ENCODE results near the gene PDCD6IP. TPM values are rescaled to one million over a fixed set of nuclear protein-coding genes. Genes with fewer than 3 reads are reported as not detected.
"Not testable (repeated sequence)": the region's sequence is repeated elsewhere in the genome, so short reads cannot be mapped to it uniquely, and the experiment has no call there.

PDCD6IP gene
- total RNA-seq, 2 donors from 2014 or later: 120 to 134 TPM

DNA sequence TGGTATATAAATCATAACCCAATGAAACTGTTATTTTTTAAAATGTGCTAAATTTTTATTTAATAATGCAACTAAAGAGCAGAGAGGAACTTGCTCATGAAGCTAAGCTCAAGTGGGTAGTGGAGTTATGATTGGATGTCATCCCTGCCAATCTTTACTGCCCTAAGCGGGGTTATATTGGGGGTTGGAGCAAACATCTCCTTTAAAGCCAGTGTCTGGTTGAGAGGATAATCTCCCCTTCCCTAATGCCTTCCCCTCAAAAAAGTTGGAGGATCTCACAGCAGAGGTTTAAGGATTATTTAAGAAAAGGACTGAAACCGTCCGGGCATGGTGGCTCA, 48.2 kb upstream of the PDCD6IP start:
- TF ChIP-seq, protein P1, sequence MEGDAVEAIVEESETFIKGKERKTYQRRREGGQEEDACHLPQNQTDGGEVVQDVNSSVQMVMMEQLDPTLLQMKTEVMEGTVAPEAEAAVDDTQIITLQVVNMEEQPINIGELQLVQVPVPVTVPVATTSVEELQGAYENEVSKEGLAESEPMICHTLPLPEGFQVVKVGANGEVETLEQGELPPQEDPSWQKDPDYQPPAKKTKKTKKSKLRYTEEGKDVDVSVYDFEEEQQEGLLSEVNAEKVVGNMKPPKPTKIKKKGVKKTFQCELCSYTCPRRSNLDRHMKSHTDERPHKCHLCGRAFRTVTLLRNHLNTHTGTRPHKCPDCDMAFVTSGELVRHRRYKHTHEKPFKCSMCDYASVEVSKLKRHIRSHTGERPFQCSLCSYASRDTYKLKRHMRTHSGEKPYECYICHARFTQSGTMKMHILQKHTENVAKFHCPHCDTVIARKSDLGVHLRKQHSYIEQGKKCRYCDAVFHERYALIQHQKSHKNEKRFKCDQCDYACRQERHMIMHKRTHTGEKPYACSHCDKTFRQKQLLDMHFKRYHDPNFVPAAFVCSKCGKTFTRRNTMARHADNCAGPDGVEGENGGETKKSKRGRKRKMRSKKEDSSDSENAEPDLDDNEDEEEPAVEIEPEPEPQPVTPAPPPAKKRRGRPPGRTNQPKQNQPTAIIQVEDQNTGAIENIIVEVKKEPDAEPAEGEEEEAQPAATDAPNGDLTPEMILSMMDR (conservative IDR thresholded peaks at IDR 0.05): no peak
- Histone ChIP-seq H3K4me3 (ENCODE audit: low read length) (no peak overlapping the region), H3K27me3 (ENCODE audit: control insufficient read depth, insufficient read depth, low read length, poor library complexity, severe bottlenecking) (no peaks in the 10 kb centered on the region), H3K9me3 (ENCODE audit: control insufficient read depth, low read length) (peaks cover 11% of the 10 kb centered on the region), H3K9ac (ENCODE audit: extremely low read depth, low read length, poor library complexity, severe bottlenecking) (no peak overlapping the region), H3K4me1 (ENCODE audit: control insufficient read depth, insufficient read depth, low read length) (no peaks in the 10 kb centered on the region), H3K27ac (ENCODE audit: low read depth, low read length) (no peak overlapping the region), H3K36me3 (ENCODE audit: control insufficient read depth, insufficient read depth, low read length) (no peaks in the 10 kb centered on the region)
- peaks cover 27% of the 10 kb centered on the region for H3K9me3 Mint-ChIP-seq
- H3K27ac Mint-ChIP-seq: no peak overlapping the region
- H3K27me3 Mint-ChIP-seq (ENCODE audit: insufficient read depth): no peaks in the 10 kb centered on the region
- DNase-seq: no peak
- 85 to 100% methylated on average over 2 to 3 of the region's 3 CpGs for WGBS, 2 experiments (ENCODE audit: insufficient coverage in 1 of 2, insufficient read length in 1 of 2)
- no peaks in the 10 kb centered on the region for H3K4me1 Mint-ChIP-seq
- peaks cover 5% of the 10 kb centered on the region for H3K36me3 Mint-ChIP-seq (ENCODE audit: low read depth)
- no peak overlapping the region for H3K4me3 Mint-ChIP-seq

- DNase-seq: no peak
- Histone ChIP-seq H3K27ac (ENCODE audit: low read depth, low read length) (no peak overlapping the region), H3K9me3 (ENCODE audit: control insufficient read depth, low read length) (peaks cover 14% of the 10 kb centered on the region), H3K27me3 (ENCODE audit: control insufficient read depth, insufficient read depth, low read length, poor library complexity, severe bottlenecking) (no peaks in the 10 kb centered on the region), H3K4me1 (ENCODE audit: control insufficient read depth, insufficient read depth, low read length) (no peaks in the 10 kb centered on the region), H3K36me3 (ENCODE audit: control insufficient read depth, insufficient read depth, low read length) (no peaks in the 10 kb centered on the region), H3K4me3 (ENCODE audit: low read length) (no peak overlapping the region), H3K9ac (ENCODE audit: extremely low read depth, low read length, poor library complexity, severe bottlenecking) (no peak overlapping the region)
- Mint-ChIP-seq H3K27ac (no peak overlapping the region), H3K4me3 (no peak overlapping the region), H3K9me3 (peaks cover 30% of the 10 kb centered on the region), H3K36me3 (ENCODE audit: low read depth) (peaks cover 5% of the 10 kb centered on the region), H3K27me3 (ENCODE audit: insufficient read depth) (no peaks in the 10 kb centered on the region), H3K4me1 (no peaks in the 10 kb centered on the region)
- WGBS, 2 experiments (ENCODE audit: insufficient coverage in 1 of 2, insufficient read length in 1 of 2): 100% methylated on average over 1 of the region's 2 CpGs; no CpG with 5 or more reads in 1 of the 2 experiments
- TF ChIP-seq, protein P1 (conservative IDR thresholded peaks at IDR 0.05): no peak
Measured at GRCh38 chr3:33751336-33751735, 47.1 kb upstream of the PDCD6IP start.

DNA sequence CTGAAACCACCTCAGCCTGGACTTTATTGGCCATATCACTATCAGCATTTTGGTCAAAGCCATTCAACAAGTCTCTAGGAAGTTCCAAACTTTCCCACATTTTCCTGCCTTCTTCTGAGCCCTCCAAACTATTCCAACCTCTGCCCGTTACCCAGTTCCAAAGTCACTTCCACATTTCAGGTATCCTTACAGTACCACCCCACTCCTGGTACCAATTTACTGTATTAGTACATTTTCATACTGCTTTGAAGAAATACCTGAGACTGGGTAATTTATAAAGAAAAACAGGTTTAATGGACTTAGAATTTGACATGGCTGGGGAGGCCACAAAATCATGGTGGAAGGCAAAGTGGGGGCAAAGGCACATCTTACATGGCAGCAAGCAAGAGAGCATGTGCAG, 44.0 kb upstream of the PDCD6IP start:
- H3K27me3 Mint-ChIP-seq (ENCODE audit: insufficient read depth); H3K36me3 ChIP-seq (ENCODE audit: control insufficient read depth, insufficient read depth, low read length); H3K27ac Mint-ChIP-seq; H3K4me1 Mint-ChIP-seq; H3K27ac ChIP-seq (ENCODE audit: low read depth, low read length); H3K36me3 Mint-ChIP-seq (ENCODE audit: low read depth); H3K4me1 ChIP-seq (ENCODE audit: control insufficient read depth, insufficient read depth, low read length); DNase-seq; H3K9ac ChIP-seq (ENCODE audit: extremely low read depth, low read length, poor library complexity, severe bottlenecking); H3K4me3 Mint-ChIP-seq; H3K4me3 ChIP-seq (ENCODE audit: low read length); H3K27me3 ChIP-seq (ENCODE audit: control insufficient read depth, insufficient read depth, low read length, poor library complexity, severe bottlenecking): not testable (repeated sequence)
- H3K9me3 ChIP-seq (ENCODE audit: control insufficient read depth, low read length): peaks cover 14% of the 10 kb centered on the region
- 67 to 96% methylated on average over 1 of the region's 1 CpG for WGBS, 2 experiments (ENCODE audit: insufficient coverage in 1 of 2, insufficient read length in 1 of 2)
- H3K9me3 Mint-ChIP-seq: peaks cover 35% of the 10 kb centered on the region

DNA sequence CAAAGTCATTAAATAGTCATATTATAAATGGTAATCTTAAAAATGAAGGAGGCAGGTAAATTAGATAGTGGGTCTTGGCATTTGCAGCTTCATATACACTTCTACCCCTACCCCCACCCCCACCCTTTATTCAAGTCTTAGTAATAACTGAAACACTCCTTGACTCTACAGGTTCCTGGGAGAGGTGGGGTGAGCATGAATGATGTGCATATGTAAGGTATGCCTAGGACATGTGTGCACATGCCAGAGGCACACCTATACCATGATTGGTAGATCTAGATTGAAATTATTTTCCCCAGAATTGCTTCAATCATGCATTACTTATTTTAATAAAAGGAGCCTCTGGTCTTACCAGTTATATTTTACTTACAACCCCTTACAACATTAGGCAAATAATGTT, 40.1 kb upstream of the PDCD6IP start:
- Mint-ChIP-seq H3K9me3 (peaks cover 29% of the 10 kb centered on the region), H3K27ac (no peak overlapping the region), H3K4me3 (no peak overlapping the region), H3K36me3 (ENCODE audit: low read depth) (peaks cover 5% of the 10 kb centered on the region), H3K4me1 (no peaks in the 10 kb centered on the region), H3K27me3 (ENCODE audit: insufficient read depth) (no peaks in the 10 kb centered on the region)
- Histone ChIP-seq H3K4me3 (ENCODE audit: low read length) (no peak overlapping the region), H3K36me3 (ENCODE audit: control insufficient read depth, insufficient read depth, low read length) (no peaks in the 10 kb centered on the region), H3K27ac (ENCODE audit: low read depth, low read length) (no peak overlapping the region), H3K9me3 (ENCODE audit: control insufficient read depth, low read length) (peaks cover 14% of the 10 kb centered on the region), H3K4me1 (ENCODE audit: control insufficient read depth, insufficient read depth, low read length) (no peaks in the 10 kb centered on the region), H3K9ac (ENCODE audit: extremely low read depth, low read length, poor library complexity, severe bottlenecking) (no peak overlapping the region), H3K27me3 (ENCODE audit: control insufficient read depth, insufficient read depth, low read length, poor library complexity, severe bottlenecking) (no peaks in the 10 kb centered on the region)
- no peak for DNase-seq
- TF ChIP-seq, protein P1 (conservative IDR thresholded peaks at IDR 0.05): no peak
